Measurements from ENCODE around the gene ARHGEF28. TPM values are rescaled to one million over a fixed set of nuclear protein-coding genes. Genes with fewer than 3 reads are reported as not detected.

Gene ARHGEF28
- total and polyA plus RNA-seq, 2 of the 13 experiments (the other 11 are each of a cell fraction or from before 2014, with no cell fraction given): 17.4 to 34.1 TPM

- TF ChIP-seq BATF2 (CRISPR knock-in tag; IDR thresholded peaks at IDR 0.05) (no peak), ZNF75D (CRISPR knock-in tag; IDR thresholded peaks at IDR 0.05; ENCODE audit: borderline replicate concordance) (no peak), ZNF10 (CRISPR knock-in tag; IDR thresholded peaks at IDR 0.05; ENCODE audit: borderline replicate concordance, low read depth) (no peak), AKNA (CRISPR knock-in tag; IDR thresholded peaks at IDR 0.05; ENCODE audit: borderline replicate concordance) (no peak), EP300 (IDR thresholded peaks at IDR 0.05; ENCODE audit: low read depth in 2 of 2, low read length in 2 of 2) (peak in 1 of 2 experiments; percentile 68; a peak in 1 of 4 replicates), EP300 (CRISPR knock-in tag; IDR thresholded peaks at IDR 0.05; ENCODE audit: borderline replicate concordance) (no peak), CBFB (CRISPR knock-in tag; IDR thresholded peaks at IDR 0.05) (no peak), ZNF205 (CRISPR knock-in tag; IDR thresholded peaks at IDR 0.05) (no peak), ZNF34 (CRISPR knock-in tag; IDR thresholded peaks at IDR 0.05; ENCODE audit: borderline replicate concordance) (no peak), MXI1 (IDR thresholded peaks at IDR 0.05; ENCODE audit: borderline replicate concordance, low read depth, low read length) (no peak), SAP130 (CRISPR knock-in tag; IDR thresholded peaks at IDR 0.05; ENCODE audit: low read depth) (peak; percentile 46), ZNF510 (CRISPR knock-in tag; IDR thresholded peaks at IDR 0.05; ENCODE audit: low read depth) (no peak), ZNF607 (CRISPR knock-in tag; IDR thresholded peaks at IDR 0.05; ENCODE audit: borderline replicate concordance) (no peak), LRRFIP1 (CRISPR knock-in tag; conservative IDR thresholded peaks at IDR 0.05) (no peak), CEBPB (IDR thresholded peaks at IDR 0.05; ENCODE audit: borderline replicate concordance, low read depth, low read length) (peak; percentile 38; the same call in 1 of the 2 replicates), GATAD2A (CRISPR knock-in tag; IDR thresholded peaks at IDR 0.05) (peak; percentile 81), ZNF513 (CRISPR knock-in tag; conservative IDR thresholded peaks at IDR 0.05) (no peak), ZBTB49 (CRISPR knock-in tag; IDR thresholded peaks at IDR 0.05; ENCODE audit: borderline replicate concordance) (no peak), MAFF (IDR thresholded peaks at IDR 0.05; ENCODE audit: low read depth, low read length) (peak; percentile 86)
Observed at GRCh38 chr5:73673161-73673591, 47.2 kb downstream of the ARHGEF28 start (continued).
